ENCODE data around the gene ROBO1. TPM values are rescaled to one million over a fixed set of nuclear protein-coding genes. Genes with fewer than 3 reads are reported as not detected.

ROBO1 gene
- total RNA-seq, 1 donor from 2014 or later: 169 TPM

DNA sequence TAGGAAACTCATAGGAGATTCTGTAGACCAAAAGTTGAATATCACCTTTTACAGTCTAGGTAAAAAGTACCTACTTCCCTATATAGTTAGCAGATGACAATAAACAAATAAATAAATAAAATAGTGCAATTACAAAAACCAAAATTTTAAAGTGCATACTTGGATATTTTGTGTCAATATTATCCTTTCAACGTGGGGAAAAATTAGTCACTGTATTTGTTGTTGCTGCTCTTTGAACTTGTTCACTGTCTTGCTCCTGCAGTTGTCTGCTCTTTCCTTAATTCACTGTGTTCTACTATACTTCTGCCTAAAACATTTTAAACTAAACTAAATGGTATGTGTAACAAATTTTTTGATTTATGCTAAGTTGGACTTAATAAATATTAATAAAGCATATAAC is 889.0 kb downstream of the ROBO1 start:
- TF ChIP-seq, protein P1, sequence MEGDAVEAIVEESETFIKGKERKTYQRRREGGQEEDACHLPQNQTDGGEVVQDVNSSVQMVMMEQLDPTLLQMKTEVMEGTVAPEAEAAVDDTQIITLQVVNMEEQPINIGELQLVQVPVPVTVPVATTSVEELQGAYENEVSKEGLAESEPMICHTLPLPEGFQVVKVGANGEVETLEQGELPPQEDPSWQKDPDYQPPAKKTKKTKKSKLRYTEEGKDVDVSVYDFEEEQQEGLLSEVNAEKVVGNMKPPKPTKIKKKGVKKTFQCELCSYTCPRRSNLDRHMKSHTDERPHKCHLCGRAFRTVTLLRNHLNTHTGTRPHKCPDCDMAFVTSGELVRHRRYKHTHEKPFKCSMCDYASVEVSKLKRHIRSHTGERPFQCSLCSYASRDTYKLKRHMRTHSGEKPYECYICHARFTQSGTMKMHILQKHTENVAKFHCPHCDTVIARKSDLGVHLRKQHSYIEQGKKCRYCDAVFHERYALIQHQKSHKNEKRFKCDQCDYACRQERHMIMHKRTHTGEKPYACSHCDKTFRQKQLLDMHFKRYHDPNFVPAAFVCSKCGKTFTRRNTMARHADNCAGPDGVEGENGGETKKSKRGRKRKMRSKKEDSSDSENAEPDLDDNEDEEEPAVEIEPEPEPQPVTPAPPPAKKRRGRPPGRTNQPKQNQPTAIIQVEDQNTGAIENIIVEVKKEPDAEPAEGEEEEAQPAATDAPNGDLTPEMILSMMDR (IDR thresholded peaks at IDR 0.05): no peak
- TF ChIP-seq EZH2 (IDR thresholded peaks at IDR 0.05) (no peak), EZH2phosphoT487 (IDR thresholded peaks at IDR 0.05) (no peak)
- Histone ChIP-seq H3K36me3 (no peaks in the 10 kb centered on the region), H3K27ac (peak overlapping the region; percentile 8), H3K4me3 (no peak overlapping the region), H3K9me3 (ENCODE audit: low read depth) (no peaks in the 10 kb centered on the region), H3K79me2 (ENCODE audit: low read depth) (peaks cover 99% of the 10 kb centered on the region), H3K4me2 (no peak overlapping the region), H4K20me1 (ENCODE audit: low read depth) (peaks cover 33% of the 10 kb centered on the region), H2AFZ (replicated peaks) (no peak overlapping the region), H3F3A (ENCODE audit: low read depth) (no peaks in the 10 kb centered on the region), H3K27me3 (no peaks in the 10 kb centered on the region), H3K9ac (no peak overlapping the region), H3K4me1 (peaks cover 38% of the 10 kb centered on the region)
- Mint-ChIP-seq H3K4me3 (no peak overlapping the region), H3K27me3 (ENCODE audit: insufficient read depth, low read depth) (no peaks in the 10 kb centered on the region), H3K4me1 (peaks cover 7% of the 10 kb centered on the region), H3K9me3 (no peaks in the 10 kb centered on the region), H3K27ac (no peak overlapping the region), H3K36me3 (no peaks in the 10 kb centered on the region)
- DNase-seq (ENCODE audit: low spot score): no peak

DNA sequence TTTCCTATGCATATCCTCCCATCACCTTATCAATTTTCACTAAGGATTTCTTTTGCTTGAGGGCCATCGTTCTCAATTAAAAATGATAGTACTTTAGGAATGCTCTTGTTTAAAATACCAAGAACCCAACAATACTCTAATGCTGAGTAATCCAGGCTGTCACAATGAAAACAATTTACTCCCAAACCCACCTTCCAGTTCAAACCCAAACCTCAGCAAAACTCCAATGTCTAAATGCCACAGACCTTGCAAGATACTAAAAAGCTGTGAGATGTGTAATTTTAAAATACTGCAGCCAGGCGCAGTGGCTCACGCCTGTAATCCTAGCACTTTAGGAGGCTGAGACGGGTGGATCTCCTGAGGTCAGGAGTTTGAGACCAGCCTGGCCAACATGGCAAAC is 889.8 kb downstream of the ROBO1 start:
- Histone ChIP-seq H3F3A (ENCODE audit: low read depth) (no peaks in the 10 kb centered on the region), H2AFZ (replicated peaks) (no peak overlapping the region), H3K4me1 (peaks cover 44% of the 10 kb centered on the region), H3K79me2 (ENCODE audit: low read depth) (peaks cover 99% of the 10 kb centered on the region), H3K27me3 (no peaks in the 10 kb centered on the region), H3K4me2 (no peak overlapping the region), H3K27ac (no peak overlapping the region), H3K9me3 (ENCODE audit: low read depth) (no peaks in the 10 kb centered on the region), H4K20me1 (ENCODE audit: low read depth) (peaks cover 35% of the 10 kb centered on the region), H3K4me3 (no peak overlapping the region), H3K9ac (no peak overlapping the region), H3K36me3 (no peaks in the 10 kb centered on the region)
- TF ChIP-seq, protein P1 (IDR thresholded peaks at IDR 0.05): no peak
- TF ChIP-seq EZH2 (IDR thresholded peaks at IDR 0.05): no peak
- no peak for TF ChIP-seq EZH2phosphoT487 (IDR thresholded peaks at IDR 0.05)
- Mint-ChIP-seq H3K4me3 (no peak overlapping the region), H3K4me1 (peaks cover 14% of the 10 kb centered on the region), H3K9me3 (no peaks in the 10 kb centered on the region), H3K36me3 (no peaks in the 10 kb centered on the region), H3K27me3 (ENCODE audit: insufficient read depth, low read depth) (no peaks in the 10 kb centered on the region), H3K27ac (no peak overlapping the region)
- DNase-seq (ENCODE audit: low spot score): no peak

DNA sequence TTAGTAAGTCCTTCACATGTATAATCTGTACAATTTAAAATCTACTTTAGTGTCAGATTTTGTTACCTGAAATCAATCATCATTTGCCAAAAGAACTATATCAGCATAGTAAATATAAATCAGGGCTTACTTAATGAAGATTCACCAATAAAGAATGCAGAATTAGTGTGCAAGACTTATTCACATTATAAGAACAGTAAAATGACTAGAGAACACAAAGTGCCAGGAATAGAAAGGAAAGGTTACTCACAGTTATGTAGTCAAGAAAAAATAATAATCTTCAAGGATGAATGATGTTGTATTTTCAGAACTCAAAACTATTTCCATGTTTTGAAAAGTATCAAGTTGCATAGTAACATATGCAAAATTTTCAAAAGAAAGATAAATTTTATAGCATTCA is 891.9 kb downstream of the ROBO1 start:
- H3K4me2 ChIP-seq: no peak overlapping the region
- H3K27me3 ChIP-seq: no peaks in the 10 kb centered on the region

More for the DNA sequence above, 891.9 kb downstream of the ROBO1 start:
- Histone ChIP-seq H3F3A (ENCODE audit: low read depth) (peaks cover 4% of the 10 kb centered on the region), H3K4me1 (peaks cover 56% of the 10 kb centered on the region), H3K36me3 (no peaks in the 10 kb centered on the region), H3K9me3 (ENCODE audit: low read depth) (no peaks in the 10 kb centered on the region), H3K4me3 (no peak overlapping the region), H3K27ac (peak overlapping the region; percentile 16), H3K79me2 (ENCODE audit: low read depth) (peaks cover 97% of the 10 kb centered on the region), H2AFZ (replicated peaks) (no peak overlapping the region), H4K20me1 (ENCODE audit: low read depth) (peaks cover 48% of the 10 kb centered on the region), H3K9ac (no peak overlapping the region)
- Mint-ChIP-seq H3K27me3 (ENCODE audit: insufficient read depth, low read depth) (no peaks in the 10 kb centered on the region), H3K36me3 (no peaks in the 10 kb centered on the region), H3K4me3 (no peak overlapping the region), H3K4me1 (peaks cover 25% of the 10 kb centered on the region), H3K27ac (no peak overlapping the region), H3K9me3 (no peaks in the 10 kb centered on the region)
- TF ChIP-seq, protein P1 (IDR thresholded peaks at IDR 0.05): no peak
- no peak for TF ChIP-seq EZH2phosphoT487 (IDR thresholded peaks at IDR 0.05)
- no peak for TF ChIP-seq EZH2 (IDR thresholded peaks at IDR 0.05)
- DNase-seq (ENCODE audit: low spot score): no peak
